Esophagus muscularis mucosa (tissue), 4 donors: ENCODE measurements around the gene PGM2L1.

Experiments used
- CTCF ChIP-seq, 3 experiments: fragments of 200-600 bp in 2 of 3; fragments of 450-650 bp in 1 of 3; sonication (generic) in 2 of 3; IDR thresholded peaks; one replicate each; pipeline ENCODE4 v1.5.1; 2017 to 2019; ENCODE audit warnings: antibody characterized with exemption in 3 of 3, mild to moderate bottlenecking in 2 of 3, moderate library complexity in 1 of 3
- EP300 ChIP-seq: sonication (generic); formaldehyde crosslinking; IDR thresholded peaks from one replicate; pipeline ENCODE4 v1.6.1; 2017; ENCODE audit warnings: antibody characterized with exemption
- POLR2A ChIP-seq: fragments of 450-650 bp; IDR thresholded peaks from one replicate; pipeline ENCODE4 v1.6.1; 2017; ENCODE audit warnings: antibody characterized with exemption, moderate library complexity, mild to moderate bottlenecking, low read depth
- POLR2AphosphoS5 ChIP-seq, 2 donors: sonication (generic); formaldehyde crosslinking; IDR thresholded peaks; one replicate each; pipeline ENCODE4 v1.6.1; 2017; ENCODE audit warnings: antibody characterized with exemption in 2 of 2

GRCh38 chr11:74339619-74340018 is 58.6 kb downstream of the PGM2L1 start:
- TF ChIP-seq CTCF (IDR thresholded peaks at IDR 0.05) (no peak), POLR2A (no peak), POLR2AphosphoS5 (IDR thresholded peaks at IDR 0.05) (no peak), EP300 (no peak)
